WTC11 (cell line): ENCODE results near the gene DDX51. TPM values are rescaled to one million over a fixed set of nuclear protein-coding genes. Genes with fewer than 3 reads are reported as not detected.

Experiments
- ATAC-seq: fragments of 200-7000 bp; cut with Tn5 transposase; 2 replicates; pipeline ENCODE4 v1.10.0; 2021; ENCODE audit warnings: mild to moderate bottlenecking, moderate library complexity
- CTCF ChIA-PET: fragments of 300-600 bp; sonication (Branson Sonifier 250); formaldehyde crosslinking; loops from one replicate; lab custom pipeline; 2021; ENCODE audit warnings: antibody characterized with exemption; lab: Charles Lee
- POLR2A ChIA-PET: fragments of 350-600 bp; sonication (Branson Sonifier 250); formaldehyde crosslinking; loops from one replicate; lab custom pipeline; 2021; ENCODE audit warnings: antibody characterized with exemption; lab: Charles Lee
- DNase-seq: peaks from one replicate; pipeline ENCODE4 v3.0.0; 2021; ENCODE audit warnings: low spot score
- H3K27ac Mint-ChIP-seq: 2 replicates; pipeline ENCODE4 v1.8.0; 2021; ENCODE audit warnings: mixed read lengths
- H3K27me3 Mint-ChIP-seq: 2 replicates; pipeline ENCODE4 v1.8.0; 2021; ENCODE audit warnings: low read depth, mild to moderate bottlenecking, moderate library complexity, mixed read lengths
- H3K36me3 Mint-ChIP-seq: 2 replicates; pipeline ENCODE4 v1.8.0; 2021; ENCODE audit warnings: mixed read lengths
- H3K4me1 Mint-ChIP-seq: 2 replicates; pipeline ENCODE4 v1.8.0; 2022; ENCODE audit warnings: mixed read lengths
- H3K4me3 Mint-ChIP-seq: 2 replicates; pipeline ENCODE4 v1.8.0; 2021; ENCODE audit warnings: mild to moderate bottlenecking, moderate library complexity, mixed read lengths
- H3K9me3 Mint-ChIP-seq: 2 replicates; pipeline ENCODE4 v1.8.0; 2021; ENCODE audit warnings: mixed read lengths
- AFF4 ChIP-seq: sonication (generic); formaldehyde crosslinking; IDR thresholded peaks from 2 replicates; pipeline ENCODE4 v1.8.1; 2023; ENCODE audit warnings: mild to moderate bottlenecking, missing genetic modification reagents, borderline replicate concordance
- ATF3 ChIP-seq: sonication (generic); formaldehyde crosslinking; conservative IDR thresholded peaks from 2 replicates; pipeline ENCODE4 v1.8.1; 2022; ENCODE audit warnings: mild to moderate bottlenecking, missing genetic modification reagents
- ATF6 ChIP-seq: sonication (generic); formaldehyde crosslinking; IDR thresholded peaks from 2 replicates; pipeline ENCODE4 v1.8.1; 2023; ENCODE audit warnings: mild to moderate bottlenecking, missing genetic modification reagents
- CTCF ChIP-seq: fragments of 200-600 bp; IDR thresholded peaks from 2 replicates; pipeline ENCODE4 v1.8.0; 2022; ENCODE audit warnings: antibody characterized with exemption
- ERG ChIP-seq: fragments of 250-450 bp; sonication (Bioruptor Pico); IDR thresholded peaks from 2 replicates; pipeline ENCODE4 v1.8.0; 2021; ENCODE audit warnings: mild to moderate bottlenecking
- ESRRA ChIP-seq: sonication (generic); formaldehyde crosslinking; IDR thresholded peaks from 2 replicates; pipeline ENCODE4 v1.8.1; 2022; ENCODE audit warnings: mild to moderate bottlenecking, missing genetic modification reagents, borderline replicate concordance
- HMGXB4 ChIP-seq: sonication (generic); formaldehyde crosslinking; IDR thresholded peaks from 2 replicates; pipeline ENCODE4 v1.8.1; 2023; ENCODE audit warnings: mild to moderate bottlenecking, moderate library complexity, missing genetic modification reagents
- MLX ChIP-seq: sonication (generic); formaldehyde crosslinking; IDR thresholded peaks from 2 replicates; pipeline ENCODE4 v1.8.1; 2023; ENCODE audit warnings: mild to moderate bottlenecking, missing genetic modification reagents, moderate library complexity
- MXD4 ChIP-seq: fragments of 250-450 bp; sonication (Bioruptor Pico); IDR thresholded peaks from 2 replicates; pipeline ENCODE4 v1.8.0; 2021; ENCODE audit warnings: mild to moderate bottlenecking, moderate library complexity, borderline replicate concordance
- NFE2L1 ChIP-seq: sonication (generic); formaldehyde crosslinking; IDR thresholded peaks from 2 replicates; pipeline ENCODE4 v1.8.1; 2023; ENCODE audit warnings: missing genetic modification reagents
- SMAD4 ChIP-seq: sonication (generic); formaldehyde crosslinking; IDR thresholded peaks from 2 replicates; pipeline ENCODE4 v1.8.0; 2022; ENCODE audit warnings: mild to moderate bottlenecking, missing genetic modification reagents
- SOX15 ChIP-seq: fragments of 250-450 bp; sonication (Bioruptor Pico); IDR thresholded peaks from 2 replicates; pipeline ENCODE4 v1.9.0; 2021; ENCODE audit warnings: mild to moderate bottlenecking
- TP53 ChIP-seq: sonication (generic); formaldehyde crosslinking; IDR thresholded peaks from 2 replicates; pipeline ENCODE4 v1.8.1; 2023; ENCODE audit warnings: mild to moderate bottlenecking, missing genetic modification reagents
- ZNF121 ChIP-seq: sonication (generic); formaldehyde crosslinking; IDR thresholded peaks from 2 replicates; pipeline ENCODE4 v1.8.0; 2023; ENCODE audit warnings: missing genetic modification reagents
- ZSCAN18 ChIP-seq: fragments of 250-450 bp; sonication (Bioruptor Pico); IDR thresholded peaks from 2 replicates; pipeline ENCODE4 v2.1.2; 2022; ENCODE audit warnings: mild to moderate bottlenecking, moderate library complexity
- total RNA-seq: library from RNA; stranded (reverse); gene quantifications from 3 replicates; pipeline ENCODE4 v1.2.3, GENCODE V29; 2021

DDX51 gene
- total RNA-seq, 1 experiment from 2014 or later: 32.7 TPM

GRCh38 chr12:132163911-132164288, 19.8 kb upstream of the DDX51 start:
- peaks cover 15% of the 10 kb centered on the region for H3K9me3 Mint-ChIP-seq
- H3K4me1 Mint-ChIP-seq: no peaks in the 10 kb centered on the region
- no peak for DNase-seq
- no peak overlapping the region for H3K4me3 Mint-ChIP-seq
- peaks cover 20% of the 10 kb centered on the region for H3K27me3 Mint-ChIP-seq
- POLR2A ChIA-PET: no interaction called here
- H3K27ac Mint-ChIP-seq: no peak overlapping the region
- no peak for ATAC-seq
- TF ChIP-seq CTCF (0 out of 2 replicates have a peak, but pooled peaks have one; percentile 18), ESRRA (CRISPR knock-in tag) (no peak), SMAD4 (CRISPR knock-in tag) (no peak)
- no peaks in the 10 kb centered on the region for H3K36me3 Mint-ChIP-seq
- CTCF ChIA-PET: interaction anchor here (1.1 to 3.4 kb wide), 6 partner anchors 11 to 250 kb away, joined by 4 to 32 read pairs (median 14); no protein-coding TSS in a partner anchor

GRCh38 chr12:132163041-132163910, 19.2 kb upstream of the DDX51 start:
- Mint-ChIP-seq H3K27me3 (peaks cover 20% of the 10 kb centered on the region), H3K9me3 (peaks cover 15% of the 10 kb centered on the region), H3K36me3 (no peaks in the 10 kb centered on the region), H3K27ac (no peak overlapping the region), H3K4me1 (no peaks in the 10 kb centered on the region), H3K4me3 (no peak overlapping the region)
- ATAC-seq (peak; percentile 40; the same call in 1 of the 2 replicates), DNase-seq (no peak)
- CTCF ChIA-PET: interaction anchor here (0.6 to 3.4 kb wide), 10 partner anchors 10 to 251 kb away, joined by 3 to 32 read pairs (median 4); partner anchors contain the start of gene EP400
- POLR2A ChIA-PET: no interaction called here
- TF ChIP-seq ZNF121 (no peak), ZSCAN18 (CRISPR knock-in tag) (no peak)

GRCh38 chr12:132162508-132163031, 18.5 kb upstream of the DDX51 start:
- Mint-ChIP-seq H3K27me3 (peaks cover 17% of the 10 kb centered on the region), H3K9me3 (peaks cover 15% of the 10 kb centered on the region), H3K4me1 (no peaks in the 10 kb centered on the region), H3K4me3 (no peak overlapping the region), H3K27ac (no peak overlapping the region), H3K36me3 (no peaks in the 10 kb centered on the region)
- no peak for ATAC-seq
- DNase-seq: no peak
- CTCF ChIA-PET: interaction anchor here (1.1 to 3.4 kb wide), 7 partner anchors 9 to 252 kb away, joined by 3 to 32 read pairs (median 4); no protein-coding TSS in a partner anchor
- POLR2A ChIA-PET: no interaction called here
- TF ChIP-seq MLX (CRISPR knock-in tag): no peak
- no peak for TF ChIP-seq TP53
- TF ChIP-seq ERG (CRISPR knock-in tag): no peak
- TF ChIP-seq HMGXB4 (CRISPR knock-in tag): no peak
- TF ChIP-seq SOX15 (CRISPR knock-in tag): no peak
- no peak for TF ChIP-seq ATF6
- TF ChIP-seq AFF4 (CRISPR knock-in tag): no peak
- TF ChIP-seq MXD4 (CRISPR knock-in tag): no peak
- TF ChIP-seq NFE2L1 (CRISPR knock-in tag): no peak
- no peak for TF ChIP-seq ATF3 (CRISPR knock-in tag)
